ENCODE measurements around the gene NCOA1. TPM values are rescaled to one million over a fixed set of nuclear protein-coding genes. Genes with fewer than 3 reads are reported as not detected.
"Not testable (repeated sequence)": the region's sequence is repeated elsewhere in the genome, so short reads cannot be mapped to it uniquely, and the experiment has no call there.

Gene NCOA1
- total RNA-seq, 1 experiment from 2014 or later = 19.9 TPM

DNA sequence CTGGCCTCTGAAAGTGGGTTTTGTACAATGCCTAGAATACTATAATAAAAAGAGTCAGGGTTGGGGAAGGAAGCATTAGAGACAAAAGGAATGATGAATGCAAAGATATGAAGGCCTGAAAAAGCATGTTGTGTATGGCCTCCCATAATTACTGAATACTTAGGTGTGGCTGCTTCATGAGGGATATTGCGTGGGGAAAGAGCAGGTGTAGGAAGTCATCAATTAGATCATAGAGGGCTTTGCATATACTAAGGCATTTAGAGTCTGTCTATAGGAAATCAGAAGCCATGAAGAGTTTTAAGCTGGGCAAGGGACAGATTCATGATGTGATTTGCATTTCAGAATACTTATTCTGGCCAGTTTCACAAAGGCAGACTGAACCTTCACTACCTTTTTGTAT, 48.2 kb downstream of the NCOA1 start:
- no peak for DNase-seq (ENCODE audit: low spot score)

DNA sequence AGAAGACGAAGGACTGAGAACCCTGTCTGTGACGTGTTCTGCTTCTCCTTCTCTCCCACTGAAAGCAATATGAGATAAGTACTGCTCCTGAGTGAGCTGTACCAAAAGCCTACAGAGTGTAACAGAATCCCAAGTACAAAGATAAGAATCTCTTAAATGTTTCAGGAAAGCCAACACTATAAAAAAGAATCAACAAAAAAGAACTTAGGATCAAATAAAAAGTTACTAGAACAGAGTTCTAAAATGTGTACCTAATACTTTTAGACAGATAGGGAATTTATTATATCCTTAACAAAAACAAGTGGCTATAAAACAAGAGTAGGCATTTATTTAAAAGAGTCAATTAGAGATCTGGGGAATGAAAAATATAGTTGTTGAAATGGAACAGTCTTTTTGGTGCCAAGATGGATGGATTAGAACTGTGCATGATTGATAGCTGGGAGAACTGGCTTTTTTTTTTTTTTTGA, 49.0 kb downstream of the NCOA1 start:
- DNase-seq (ENCODE audit: low spot score) = no peak

GRCh38 chr2:24541621-24542020, 50.6 kb downstream of the NCOA1 start:
- DNase-seq (ENCODE audit: low spot score) = no peak

GRCh38 chr2:24542269-24542872, 51.3 kb downstream of the NCOA1 start:
- no peak for DNase-seq (ENCODE audit: low spot score)

GRCh38 chr2:24543252-24543651, 52.2 kb downstream of the NCOA1 start:
- no peak for DNase-seq (ENCODE audit: low spot score)

- no peak for DNase-seq (ENCODE audit: low spot score)
These were observed 53.5 kb downstream of the NCOA1 start for GRCh38 chr2:24544456-24545115.

DNA sequence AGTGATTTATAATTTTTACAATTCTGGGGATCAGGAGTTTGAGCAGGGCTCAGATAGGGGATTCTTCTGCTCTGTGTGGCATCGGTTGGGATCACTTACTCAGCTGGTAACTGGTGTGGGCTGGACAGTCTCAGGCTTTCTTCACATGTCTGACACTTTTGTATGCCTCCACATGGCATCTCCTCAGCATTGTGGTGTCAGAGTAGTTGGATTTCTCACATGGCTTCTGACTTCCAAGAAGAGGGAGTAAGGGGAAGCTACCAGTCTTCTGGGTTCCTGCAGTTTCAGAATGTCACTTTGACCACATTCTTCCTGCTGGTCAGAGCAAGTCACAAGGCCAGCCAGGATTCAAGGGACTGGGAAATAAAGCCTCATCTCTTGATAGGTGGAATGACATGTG, 55.6 kb downstream of the NCOA1 start:
- DNase-seq (ENCODE audit: low spot score) = no peak

DNA sequence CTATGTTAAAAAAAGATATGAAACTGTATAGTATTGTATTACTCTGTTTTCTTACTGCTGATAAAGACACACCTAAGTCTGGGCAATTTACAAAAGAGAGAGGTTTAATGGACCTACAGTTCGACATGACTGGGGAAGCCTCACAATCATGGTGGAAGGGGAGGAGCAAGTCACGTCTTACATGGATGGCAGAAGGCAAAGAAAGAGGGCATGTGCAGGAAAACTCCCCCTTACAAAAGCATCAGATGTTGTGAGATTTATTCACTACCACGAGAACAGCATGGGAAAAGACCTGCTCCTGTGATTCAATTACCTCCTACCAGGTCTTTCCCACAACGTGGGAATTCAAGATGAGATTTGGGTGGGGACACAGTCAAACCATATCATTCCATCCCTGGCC, 57.0 kb downstream of the NCOA1 start:
- no peak for DNase-seq (ENCODE audit: low spot score)

- peak; percentile 30 for DNase-seq (ENCODE audit: low spot score)
These were observed 59.2 kb downstream of the NCOA1 start for GRCh38 chr2:24550301-24550700.

GRCh38 chr2:24551016-24551415, 60.0 kb downstream of the NCOA1 start:
- DNase-seq (ENCODE audit: low spot score) = no peak

- no peak for DNase-seq (ENCODE audit: low spot score)
These were observed 61.8 kb downstream of the NCOA1 start for GRCh38 chr2:24552836-24553235.

DNA sequence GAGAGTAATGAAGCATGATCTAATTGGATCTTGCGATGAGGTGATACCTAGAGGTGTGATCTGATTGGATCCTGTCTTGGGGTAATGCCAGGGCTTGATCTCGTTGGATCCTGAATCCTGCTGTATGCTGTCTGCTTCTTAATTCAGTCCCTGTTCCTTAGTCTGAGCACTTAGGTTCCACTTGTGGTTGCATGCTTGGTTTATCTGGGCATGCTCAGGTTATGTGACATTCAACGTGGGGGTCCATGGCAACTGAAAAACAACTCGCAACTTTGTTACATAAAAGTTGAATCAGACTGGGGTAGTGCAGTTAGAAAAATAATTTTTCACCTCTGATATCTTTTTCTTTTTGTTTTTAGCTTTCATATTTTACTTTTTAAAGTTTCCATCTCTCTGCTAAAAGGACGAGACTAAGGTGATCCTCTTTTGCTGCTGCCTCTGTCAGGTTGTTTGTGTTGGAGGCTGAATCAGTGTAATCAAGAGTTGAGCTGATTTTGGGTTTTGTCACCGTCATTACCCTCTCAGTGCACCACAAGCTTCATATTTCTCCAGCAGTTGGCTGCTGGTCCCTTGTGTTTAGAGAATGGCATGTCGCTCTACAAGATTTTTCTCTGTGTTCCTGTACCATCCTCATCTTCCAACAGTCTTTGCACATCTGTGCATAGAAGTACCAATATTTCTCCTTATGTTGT, 67.9 kb downstream of the NCOA1 start:
- DNase-seq (ENCODE audit: low spot score) = no peak

DNA sequence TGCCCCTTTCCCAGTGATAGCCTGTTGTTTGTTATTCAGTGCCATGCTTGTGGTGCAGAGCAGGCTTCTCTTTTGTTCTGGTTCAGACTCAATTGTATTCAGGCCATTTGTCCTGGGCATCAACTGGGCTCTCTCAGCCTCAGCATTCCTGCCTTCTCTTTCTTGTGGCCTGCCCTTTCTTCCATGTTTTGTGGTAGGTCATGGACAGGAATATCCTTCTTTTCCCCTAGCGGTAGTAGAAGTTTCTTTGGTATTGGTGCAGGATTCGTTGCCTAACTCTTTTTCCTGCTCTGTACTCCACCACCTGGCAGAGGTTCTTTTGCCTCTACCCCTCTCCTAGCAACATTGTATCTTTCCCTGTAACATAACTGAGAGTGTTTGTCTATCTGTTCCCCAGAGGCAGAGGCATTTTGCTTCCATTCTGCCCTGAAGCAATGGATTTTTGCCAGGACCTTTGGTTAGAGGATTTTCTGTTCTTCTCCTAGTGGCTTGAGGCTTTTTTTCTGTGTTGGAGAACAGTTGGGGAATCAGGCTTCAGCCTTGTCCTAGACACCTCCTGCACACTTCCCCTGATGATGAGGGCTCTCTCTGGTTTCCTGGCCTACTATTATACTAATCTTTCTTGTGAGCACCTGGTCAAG, 68.5 kb downstream of the NCOA1 start:
- DNase-seq (ENCODE audit: low spot score) = no peak

GRCh38 chr2:24565537-24565936, 74.5 kb downstream of the NCOA1 start:
- no peak for DNase-seq (ENCODE audit: low spot score)

- no peak for DNase-seq (ENCODE audit: low spot score)
These were observed 75.2 kb downstream of the NCOA1 start for GRCh38 chr2:24566209-24566608.

GRCh38 chr2:24566630-24567029, 75.6 kb downstream of the NCOA1 start:
- no peak for DNase-seq (ENCODE audit: low spot score)

DNA sequence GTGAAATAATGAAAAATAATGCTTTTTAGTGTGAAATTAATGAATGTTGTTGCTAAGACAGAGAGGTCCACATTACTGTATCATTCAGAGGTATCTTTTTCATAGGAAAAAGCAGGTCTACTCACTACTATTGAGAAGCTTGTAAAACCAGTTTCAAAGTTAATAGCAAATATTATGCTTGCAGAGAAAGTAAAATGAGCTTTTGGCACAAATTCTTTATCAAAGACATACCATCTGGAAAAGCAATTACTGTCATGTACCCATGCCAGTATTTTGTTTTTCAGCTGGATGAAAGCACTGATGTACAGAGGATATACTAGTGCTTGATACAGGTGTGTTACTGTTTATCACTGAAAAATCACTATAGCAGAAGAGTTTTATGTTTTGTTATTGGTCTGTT, 77.5 kb downstream of the NCOA1 start:
- no peak for DNase-seq (ENCODE audit: low spot score)

- DNase-seq (ENCODE audit: low spot score) = not testable (repeated sequence)
These were observed 78.5 kb downstream of the NCOA1 start for GRCh38 chr2:24569565-24569964.

- no peak for DNase-seq (ENCODE audit: low spot score)
These were observed 79.2 kb downstream of the NCOA1 start for GRCh38 chr2:24570225-24570624.

DNA sequence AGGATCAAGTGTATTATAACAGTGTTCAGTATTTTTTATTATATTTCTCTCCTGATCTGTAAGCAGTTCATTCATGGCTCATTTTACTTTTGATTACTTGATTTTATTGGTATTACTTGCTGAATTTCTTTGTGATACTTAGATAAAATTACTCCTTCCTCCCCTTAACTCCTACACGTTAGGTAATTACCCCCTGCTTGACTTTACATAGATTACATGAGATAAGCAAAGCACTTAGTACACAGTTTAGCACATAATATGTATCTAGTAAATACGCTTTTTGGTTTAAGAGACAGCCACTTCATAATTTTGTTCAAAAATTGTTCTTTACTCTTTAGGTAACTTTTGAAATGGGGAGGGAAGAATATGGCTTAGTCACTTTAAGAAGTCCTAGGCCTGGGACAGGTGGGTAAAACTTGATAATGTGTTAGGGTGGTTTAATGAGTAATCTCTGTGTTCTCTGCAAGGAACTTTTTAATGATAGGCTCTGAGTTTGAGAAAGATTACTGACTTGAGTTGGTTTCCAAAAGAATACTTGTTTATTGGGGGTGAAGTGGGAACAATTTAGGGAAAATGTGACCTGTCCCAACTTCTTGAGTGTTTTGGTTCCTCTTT, 80.9 kb downstream of the NCOA1 start:
- no peak for DNase-seq (ENCODE audit: low spot score)

DNA sequence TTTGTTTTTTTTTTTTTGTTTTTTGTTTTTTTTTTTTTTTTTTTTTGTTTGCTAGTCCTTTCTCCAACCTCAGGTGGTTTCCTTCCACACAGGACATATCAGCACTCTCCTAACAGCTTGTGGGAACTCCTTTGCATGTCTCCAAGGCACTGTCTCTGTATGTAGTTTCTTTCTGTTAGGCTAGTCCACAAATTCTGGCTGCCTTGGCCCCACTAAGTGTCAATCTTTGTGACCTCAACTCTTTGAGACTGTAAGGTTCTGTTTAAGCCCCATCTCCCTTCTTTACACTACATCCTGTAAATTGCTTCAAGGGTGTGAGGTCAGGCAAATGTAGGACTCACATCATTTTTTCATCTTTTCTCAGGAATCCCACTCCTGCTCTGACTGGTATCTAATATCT, 85.1 kb downstream of the NCOA1 start:
- DNase-seq (ENCODE audit: low spot score) = no peak

- DNase-seq (ENCODE audit: low spot score) = no peak
These were observed 85.6 kb downstream of the NCOA1 start for GRCh38 chr2:24576617-24577016.

All from A172 (cell line).